Thyroid gland (tissue), 4 donors: Measurements from ENCODE around the gene RNF212B. TPM values are rescaled to one million over a fixed set of nuclear protein-coding genes. Genes with fewer than 3 reads are reported as not detected.

Experiments used
- DNase-seq, 2 donors: peaks; one replicate each; pipeline ENCODE4 v3.0.0-alpha.2; 2019
- H3K27ac ChIP-seq, 3 donors: fragments of 200-600 bp; sonication (generic); 1 replicate in 2 of 3; 2 replicates in 1 of 3; pipeline ENCODE4 v1.5.1; 2016 to 2019; ENCODE audit warnings: mild to moderate bottlenecking in 1 of 3, moderate library complexity in 1 of 3
- H3K27me3 ChIP-seq: fragments of 200-600 bp; sonication (generic); one replicate; pipeline ENCODE4 v1.5.1; 2019
- H3K36me3 ChIP-seq, 2 donors: fragments of 200-600 bp; sonication (generic); one replicate each; pipeline ENCODE4 v1.5.1; 2016 to 2019
- H3K4me1 ChIP-seq, 2 donors: fragments of 200-600 bp; sonication (generic); one replicate each; pipeline ENCODE4 v1.5.1; 2017 to 2019
- H3K4me3 ChIP-seq, 3 donors: fragments of 200-600 bp; sonication (generic); replicated peaks in 1 of 3; 1 replicate in 2 of 3; 2 replicates in 1 of 3; pipeline ENCODE4 v1.5.1; 2016; ENCODE audit warnings: mild to moderate bottlenecking in 1 of 3
- H3K9me3 ChIP-seq: fragments of 200-600 bp; sonication (generic); one replicate; pipeline ENCODE4 v1.5.1; 2017
- POLR2A ChIP-seq, 2 donors: fragments of 450-650 bp; IDR thresholded peaks; one replicate each; pipeline ENCODE4 v1.6.1; 2017; ENCODE audit warnings: antibody characterized with exemption in 2 of 2, mild to moderate bottlenecking in 2 of 2, moderate library complexity in 1 of 2
- WGBS, 2 donors: methylation state at CpG; one replicate each; pipeline ENCODE4 v1.1.5; 2017; 5-methylcytosine and 5-hydroxymethylcytosine counted together
- intact Hi-C: fragments of 100-400 bp; cut with DNase I; formaldehyde crosslinking; loops from one replicate; pipeline ENCODE4 v1.15.1; 2023
- total RNA-seq, 4 donors: library from RNA; depleted of rRNA; stranded (reverse); fragments of >200 nt; gene quantifications; one replicate each; pipeline ENCODE4 v1.2.3, GENCODE V29; 2016
- TF ChIP-seq, protein P1 (sequence below), 6 experiments: fragments of 200-600 bp in 3 of 6; fragments of 450-650 bp in 3 of 6; sonication (generic) in 3 of 6; IDR thresholded peaks; one replicate each; pipeline ENCODE4 v1.5.1; 2016 to 2019; ENCODE audit warnings: antibody characterized with exemption in 6 of 6, mild to moderate bottlenecking in 2 of 6, inconsistent platforms in 1 of 6, moderate library complexity in 1 of 6

The RNF212B gene
- total RNA-seq, 4 donors from 2014 or later, result 0.40 TPM; not detected in 3

DNA sequence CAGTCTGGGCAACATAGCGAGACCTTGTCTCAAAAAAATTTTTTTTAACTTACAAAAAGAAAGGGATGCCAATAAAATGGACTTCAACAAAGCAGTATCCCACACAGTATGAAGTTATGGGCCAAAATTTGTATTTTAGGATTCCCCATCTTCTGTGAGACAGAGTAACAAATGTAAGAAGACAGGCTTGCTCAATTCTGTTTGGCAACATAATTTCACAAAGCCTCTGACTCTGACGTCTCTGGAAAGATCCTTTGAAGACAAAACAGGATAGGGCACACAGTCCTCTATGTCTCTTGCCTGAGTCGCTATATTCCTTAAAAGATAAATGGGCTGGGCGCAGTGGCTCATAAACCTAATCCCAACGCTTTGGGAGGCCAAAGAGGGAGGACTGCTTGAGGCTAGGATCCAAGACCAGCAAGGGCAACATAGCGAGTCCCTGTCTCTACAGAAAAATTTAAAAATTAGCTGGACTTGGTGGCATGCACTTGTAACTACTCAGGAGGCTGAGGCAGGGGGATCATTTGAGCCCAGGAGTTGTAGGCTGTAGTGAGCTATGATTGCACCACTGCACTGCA is 49.3 kb downstream of the RNF212B start:
- Histone ChIP-seq H3K4me1 (peaks cover 8 to 21% of the 10 kb centered on the region in 2 donors), H3K36me3 (no peaks in the 10 kb centered on the region), H3K27ac (peak overlapping the region; percentile 82 to 99 (median 97)), H3K27me3 (no peaks in the 10 kb centered on the region), H3K4me3 (peak overlapping the region in 2 of 3 donors; percentile 95 to 96), H3K9me3 (no peaks in the 10 kb centered on the region)
- no peak for TF ChIP-seq POLR2A (IDR thresholded peaks at IDR 0.05)
- TF ChIP-seq, protein P1, sequence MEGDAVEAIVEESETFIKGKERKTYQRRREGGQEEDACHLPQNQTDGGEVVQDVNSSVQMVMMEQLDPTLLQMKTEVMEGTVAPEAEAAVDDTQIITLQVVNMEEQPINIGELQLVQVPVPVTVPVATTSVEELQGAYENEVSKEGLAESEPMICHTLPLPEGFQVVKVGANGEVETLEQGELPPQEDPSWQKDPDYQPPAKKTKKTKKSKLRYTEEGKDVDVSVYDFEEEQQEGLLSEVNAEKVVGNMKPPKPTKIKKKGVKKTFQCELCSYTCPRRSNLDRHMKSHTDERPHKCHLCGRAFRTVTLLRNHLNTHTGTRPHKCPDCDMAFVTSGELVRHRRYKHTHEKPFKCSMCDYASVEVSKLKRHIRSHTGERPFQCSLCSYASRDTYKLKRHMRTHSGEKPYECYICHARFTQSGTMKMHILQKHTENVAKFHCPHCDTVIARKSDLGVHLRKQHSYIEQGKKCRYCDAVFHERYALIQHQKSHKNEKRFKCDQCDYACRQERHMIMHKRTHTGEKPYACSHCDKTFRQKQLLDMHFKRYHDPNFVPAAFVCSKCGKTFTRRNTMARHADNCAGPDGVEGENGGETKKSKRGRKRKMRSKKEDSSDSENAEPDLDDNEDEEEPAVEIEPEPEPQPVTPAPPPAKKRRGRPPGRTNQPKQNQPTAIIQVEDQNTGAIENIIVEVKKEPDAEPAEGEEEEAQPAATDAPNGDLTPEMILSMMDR (IDR thresholded peaks at IDR 0.05), result no peak
- WGBS, 2 donors, result 55 to 58% methylated on average over 6 of the region's 6 CpGs
- intact Hi-C loops, result no loop called here
- no peak for DNase-seq

DNA sequence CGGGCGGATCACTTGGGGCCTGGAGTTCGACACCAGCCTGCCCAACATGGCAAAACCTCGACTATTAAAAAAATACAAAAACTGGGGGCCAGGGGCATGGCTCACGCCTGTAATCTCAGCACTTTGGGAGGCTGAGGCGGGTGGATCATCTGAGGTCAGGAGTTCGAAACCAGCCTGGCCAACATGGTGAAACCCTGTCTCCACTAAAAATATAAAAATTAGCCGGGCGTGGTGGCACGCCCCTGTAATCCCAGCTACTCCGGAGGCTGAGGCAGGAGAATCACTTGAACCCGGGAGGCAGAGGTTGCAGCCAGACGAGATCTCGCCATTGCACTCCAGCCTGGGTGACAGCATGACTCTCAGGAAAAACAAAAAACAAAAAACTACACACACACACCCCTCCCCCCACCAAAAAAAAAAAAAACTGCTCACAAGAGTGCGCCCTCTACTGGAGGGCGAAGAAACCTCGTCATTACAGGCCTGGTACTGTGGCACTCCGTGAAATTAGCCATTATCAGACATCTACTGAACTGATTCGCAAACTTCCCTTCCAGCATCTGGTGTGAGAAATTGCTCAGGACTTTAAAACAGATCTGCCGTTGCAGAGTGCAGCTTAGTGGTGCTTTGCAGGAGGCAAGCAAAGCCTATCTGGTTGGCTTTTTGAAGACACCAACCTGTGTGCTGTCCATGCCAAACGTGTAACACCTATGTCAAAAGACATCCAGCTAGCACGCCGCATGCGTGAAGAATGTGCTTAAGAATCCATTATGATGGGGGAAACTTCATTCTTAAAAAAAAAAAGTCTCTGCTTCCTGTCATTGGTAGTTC is 57.2 kb downstream of the RNF212B start:
- intact Hi-C loops, result loop anchor here (10.0 kb wide), 1 partner anchor 170 kb away; no protein-coding TSS in a partner anchor
- TF ChIP-seq, protein P1 (IDR thresholded peaks at IDR 0.05), result peak; percentile 58 to 97 (median 81)
- TF ChIP-seq POLR2A (IDR thresholded peaks at IDR 0.05), result no peak
- H3K27ac ChIP-seq, result no peak overlapping the region
- H3K4me1 ChIP-seq, result peaks cover 6 to 17% of the 10 kb centered on the region in 2 donors
- H3K36me3 ChIP-seq, result peaks cover 0 to 5% of the 10 kb centered on the region in 2 donors
- no peaks in the 10 kb centered on the region for H3K27me3 ChIP-seq
- 26 to 32% methylated on average over 24 of the region's 24 CpGs for WGBS, 2 donors
- DNase-seq, result peak; percentile 40 to 53
- H3K9me3 ChIP-seq, result no peaks in the 10 kb centered on the region
- H3K4me3 ChIP-seq, result no peak overlapping the region

DNA sequence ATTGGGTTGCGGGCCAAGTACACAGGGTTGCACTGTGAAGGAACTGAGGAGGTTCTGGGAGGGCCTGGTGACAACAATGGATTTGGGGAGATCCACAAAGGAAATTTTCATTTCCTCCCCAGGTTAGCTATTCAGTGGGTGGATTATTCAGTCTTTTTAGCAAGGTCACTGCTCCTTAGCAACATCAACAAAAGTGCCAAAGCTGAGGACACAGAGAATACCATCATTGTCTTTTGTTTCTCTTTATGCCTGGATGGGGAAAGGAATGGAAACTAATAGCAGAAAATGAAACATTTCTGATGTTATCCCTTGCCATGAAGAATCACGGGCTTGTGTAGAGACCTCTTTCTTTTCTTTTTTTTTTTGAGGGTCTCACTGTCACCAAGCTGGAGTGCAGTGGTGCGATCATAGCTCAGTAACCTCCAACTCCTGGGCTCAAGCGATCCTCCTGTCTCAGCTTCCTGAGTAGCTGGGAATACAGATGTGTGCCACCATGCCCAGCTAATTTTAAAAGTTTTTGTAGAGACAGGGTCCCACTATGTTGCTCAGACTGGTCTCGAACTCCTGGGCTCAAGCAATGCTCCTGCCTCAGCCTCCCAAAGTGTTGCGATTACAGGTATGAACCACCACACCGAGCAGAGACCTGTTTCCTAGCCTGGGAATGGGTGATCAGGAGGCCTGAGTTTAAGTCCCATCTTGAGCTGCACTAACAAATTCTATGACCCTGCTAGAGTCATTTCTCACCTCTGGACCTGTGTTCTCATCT is 58.5 kb downstream of the RNF212B start:
- intact Hi-C loops, result loop anchor here (10.0 kb wide), 1 partner anchor 171 kb away; no protein-coding TSS in a partner anchor
- DNase-seq, result no peak
- H3K27me3 ChIP-seq, result no peaks in the 10 kb centered on the region
- TF ChIP-seq, protein P1 (IDR thresholded peaks at IDR 0.05), result no peak
- TF ChIP-seq POLR2A (IDR thresholded peaks at IDR 0.05), result no peak
- no peak overlapping the region for H3K4me3 ChIP-seq
- H3K9me3 ChIP-seq, result no peaks in the 10 kb centered on the region
- H3K4me1 ChIP-seq, result peaks cover 14 to 25% of the 10 kb centered on the region in 2 donors
- H3K36me3 ChIP-seq, result peaks cover 0 to 5% of the 10 kb centered on the region in 2 donors
- no peak overlapping the region for H3K27ac ChIP-seq
- 85 to 92% methylated on average over 7 of the region's 7 CpGs for WGBS, 2 donors

GRCh38 chr14:23297096-23297495 is 59.4 kb downstream of the RNF212B start:
- DNase-seq, result no peak
- Histone ChIP-seq H3K27ac (no peak overlapping the region), H3K4me3 (no peak overlapping the region), H3K4me1 (peaks cover 14 to 25% of the 10 kb centered on the region in 2 donors), H3K27me3 (no peaks in the 10 kb centered on the region), H3K36me3 (peaks cover 0 to 5% of the 10 kb centered on the region in 2 donors), H3K9me3 (no peaks in the 10 kb centered on the region)
- no peak for TF ChIP-seq POLR2A (IDR thresholded peaks at IDR 0.05)
- TF ChIP-seq, protein P1 (IDR thresholded peaks at IDR 0.05), result no peak
- intact Hi-C loops, result loop anchor here (10.0 kb wide), 1 partner anchor 172 kb away; no protein-coding TSS in a partner anchor
- WGBS, 2 donors, result 85 to 89% methylated on average over 7 of the region's 7 CpGs
